Measurements from ENCODE around the gene SEC63.

DNA sequence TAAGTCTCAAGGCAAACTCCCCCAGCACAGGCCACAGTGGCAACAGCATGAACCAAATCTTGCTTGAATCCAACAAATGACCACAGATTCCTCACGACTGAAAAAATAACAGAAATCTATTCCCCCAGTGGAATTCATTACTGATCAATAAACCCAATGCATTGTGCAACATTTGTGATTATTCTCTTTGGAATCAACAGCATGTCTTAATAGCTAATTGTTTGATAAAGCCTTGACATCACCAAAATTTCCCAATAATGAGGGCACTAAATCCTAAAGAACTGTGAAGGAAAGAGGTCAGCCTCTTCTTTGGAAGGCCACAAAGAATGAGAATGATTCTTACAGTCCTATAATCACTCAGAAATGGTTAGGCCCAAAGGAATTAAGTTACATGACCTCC, 139.7 kb downstream of the SEC63 start:
- TF ChIP-seq POLR2A (IDR thresholded peaks at IDR 0.05; ENCODE audit: low read depth) (no peak), POLR2AphosphoS5 (IDR thresholded peaks at IDR 0.05) (no peak)
- TF ChIP-seq, protein P1, sequence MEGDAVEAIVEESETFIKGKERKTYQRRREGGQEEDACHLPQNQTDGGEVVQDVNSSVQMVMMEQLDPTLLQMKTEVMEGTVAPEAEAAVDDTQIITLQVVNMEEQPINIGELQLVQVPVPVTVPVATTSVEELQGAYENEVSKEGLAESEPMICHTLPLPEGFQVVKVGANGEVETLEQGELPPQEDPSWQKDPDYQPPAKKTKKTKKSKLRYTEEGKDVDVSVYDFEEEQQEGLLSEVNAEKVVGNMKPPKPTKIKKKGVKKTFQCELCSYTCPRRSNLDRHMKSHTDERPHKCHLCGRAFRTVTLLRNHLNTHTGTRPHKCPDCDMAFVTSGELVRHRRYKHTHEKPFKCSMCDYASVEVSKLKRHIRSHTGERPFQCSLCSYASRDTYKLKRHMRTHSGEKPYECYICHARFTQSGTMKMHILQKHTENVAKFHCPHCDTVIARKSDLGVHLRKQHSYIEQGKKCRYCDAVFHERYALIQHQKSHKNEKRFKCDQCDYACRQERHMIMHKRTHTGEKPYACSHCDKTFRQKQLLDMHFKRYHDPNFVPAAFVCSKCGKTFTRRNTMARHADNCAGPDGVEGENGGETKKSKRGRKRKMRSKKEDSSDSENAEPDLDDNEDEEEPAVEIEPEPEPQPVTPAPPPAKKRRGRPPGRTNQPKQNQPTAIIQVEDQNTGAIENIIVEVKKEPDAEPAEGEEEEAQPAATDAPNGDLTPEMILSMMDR (IDR thresholded peaks at IDR 0.05), result no peak

All from esophagus muscularis mucosa (tissue), 3 donors.